HepG2 (cell line): Measurements from ENCODE around the gene CPE. TPM values are rescaled to one million over a fixed set of nuclear protein-coding genes. Genes with fewer than 3 reads are reported as not detected.

Source experiments
- CBFB ChIP-seq: sonication (generic); formaldehyde crosslinking; IDR thresholded peaks from 2 replicates; pipeline ENCODE4 v1.4.0; 2020; ENCODE audit warnings: missing genetic modification reagents
- CENPT ChIP-seq: sonication (generic); formaldehyde crosslinking; IDR thresholded peaks from 2 replicates; pipeline ENCODE4 v1.8.0; 2022; ENCODE audit warnings: low read depth, mild to moderate bottlenecking, moderate library complexity, missing genetic modification reagents
- GATA4 ChIP-seq: sonication (generic); IDR thresholded peaks from 2 replicates; pipeline ENCODE4 v1.6.1; 2016; ENCODE audit warnings: antibody characterized with exemption, low read depth, borderline replicate concordance
- HOXA5 ChIP-seq: sonication (generic); formaldehyde crosslinking; IDR thresholded peaks from 2 replicates; pipeline ENCODE4 v1.4.0; 2020; ENCODE audit warnings: missing genetic modification reagents
- KDM5A ChIP-seq: fragments of 200-600 bp; sonication (generic); IDR thresholded peaks from 2 replicates; pipeline ENCODE4 v1.7.0; 2018; ENCODE audit warnings: antibody characterized with exemption, mild to moderate bottlenecking, low read length, borderline replicate concordance
- NCOA1 ChIP-seq: sonication (generic); formaldehyde crosslinking; IDR thresholded peaks from 2 replicates; pipeline ENCODE4 v1.9.0; 2021; ENCODE audit warnings: missing genetic modification reagents
- NR2C2 ChIP-seq: sonication (generic); formaldehyde crosslinking; IDR thresholded peaks from 2 replicates; pipeline ENCODE4 v1.4.0; 2020; ENCODE audit warnings: missing genetic modification reagents, mild to moderate bottlenecking, moderate library complexity, borderline replicate concordance
- PITX1 ChIP-seq: sonication (generic); formaldehyde crosslinking; IDR thresholded peaks from 2 replicates; pipeline ENCODE4 v1.5.1; 2020; ENCODE audit warnings: mild to moderate bottlenecking, missing genetic modification reagents
- SP140L ChIP-seq: sonication (generic); formaldehyde crosslinking; IDR thresholded peaks from 2 replicates; pipeline ENCODE4 v1.4.0; 2020; ENCODE audit warnings: missing genetic modification reagents, borderline replicate concordance
- SRSF4 ChIP-seq: fragments of 200-400 bp; formaldehyde crosslinking; IDR thresholded peaks from one replicate; pipeline ENCODE4 v1.6.1; 2018; ENCODE audit warnings: mild to moderate bottlenecking, low read depth, low read length, moderate library complexity; ENCODE audit not compliant: poor library complexity, severe bottlenecking
- U2AF1 ChIP-seq: fragments of 200-400 bp; formaldehyde crosslinking; optimal IDR thresholded peaks from 2 replicates; pipeline ENCODE3; 2017; ENCODE audit warnings: mild to moderate bottlenecking, low read depth, low read length
- ZFP82 ChIP-seq: sonication (generic); formaldehyde crosslinking; IDR thresholded peaks from 2 replicates; pipeline ENCODE4 v1.5.1; 2020; ENCODE audit warnings: mild to moderate bottlenecking, missing genetic modification reagents, borderline replicate concordance
- ZNF101 ChIP-seq: sonication (generic); formaldehyde crosslinking; IDR thresholded peaks from 2 replicates; pipeline ENCODE4 v1.4.0; 2020; ENCODE audit warnings: mild to moderate bottlenecking, low read depth, missing genetic modification reagents, borderline replicate concordance
- ZNF20 ChIP-seq: sonication (generic); formaldehyde crosslinking; IDR thresholded peaks from 2 replicates; pipeline ENCODE4 v1.4.0; 2020; ENCODE audit warnings: mild to moderate bottlenecking, moderate library complexity, missing genetic modification reagents
- ZNF296 ChIP-seq: sonication (generic); formaldehyde crosslinking; conservative IDR thresholded peaks from 2 replicates; pipeline ENCODE4 v1.5.0; 2020; ENCODE audit warnings: mild to moderate bottlenecking, missing genetic modification reagents
- ZNF501 ChIP-seq: sonication (generic); formaldehyde crosslinking; IDR thresholded peaks from 2 replicates; pipeline ENCODE4 v1.5.1; 2020; ENCODE audit warnings: mild to moderate bottlenecking, moderate library complexity, missing genetic modification reagents
- ZNF558 ChIP-seq: sonication (generic); formaldehyde crosslinking; IDR thresholded peaks from 2 replicates; pipeline ENCODE4 v1.9.0; 2022; ENCODE audit warnings: mild to moderate bottlenecking, missing genetic modification reagents, borderline replicate concordance
- ZNF816 ChIP-seq: sonication (generic); formaldehyde crosslinking; IDR thresholded peaks from 2 replicates; pipeline ENCODE4 v1.8.0; 2022; ENCODE audit warnings: missing genetic modification reagents, mild to moderate bottlenecking, borderline replicate concordance
- ZSCAN25 ChIP-seq: sonication (generic); formaldehyde crosslinking; IDR thresholded peaks from 2 replicates; pipeline ENCODE4 v1.8.0; 2022; ENCODE audit warnings: mild to moderate bottlenecking, missing genetic modification reagents
- polyA plus RNA-seq, 8 experiments: library from polyadenylated mRNA; depleted of rRNA in 3 of 8; stranded (reverse) in 7 of 8; unstranded in 1 of 8; fragments of >200 nt; fragmentation: Illumina TruSeq in 4 of 8; extraction: Trizol in 4 of 8; gene quantifications; 2 replicates each; pipeline versions ENCODE4 v1.2.1 to v1.2.3, GENCODE V29; 2011 to 2016; ENCODE audit warnings: low read depth in 4 of 8, missing spikeins in 1 of 8, mixed read lengths in 1 of 8; ENCODE audit not compliant: insufficient read depth in 1 of 8
- total RNA-seq, 5 experiments: library from RNA; depleted of rRNA; stranded (reverse); fragments of >200 nt; fragmentation: Illumina TruSeq; extraction: Trizol; gene quantifications; 2 replicates each; pipeline ENCODE4 v1.2.3, GENCODE V29; 2016; ENCODE audit warnings: low read depth in 1 of 5
- TF ChIP-seq, protein P1 (sequence below), 2 experiments: sonication (generic) in 1 of 2; formaldehyde crosslinking in 1 of 2; IDR thresholded peaks; 2 replicates each; pipeline versions ENCODE4 v1.4.0 to v1.6.1; 2018 to 2020; ENCODE audit warnings: missing genetic modification reagents in 2 of 2, borderline replicate concordance in 1 of 2, low read depth in 1 of 2, mild to moderate bottlenecking in 1 of 2, missing biosample characterization in 1 of 2
- TF ChIP-seq, protein P2 (sequence below): sonication (generic); formaldehyde crosslinking; IDR thresholded peaks from 2 replicates; pipeline ENCODE4 v1.5.1; 2020; ENCODE audit warnings: missing genetic modification reagents, mild to moderate bottlenecking, borderline replicate concordance
- TF ChIP-seq, protein P3 (sequence below): sonication (generic); formaldehyde crosslinking; IDR thresholded peaks from 2 replicates; pipeline ENCODE4 v1.5.1; 2020; ENCODE audit warnings: missing genetic modification reagents, mild to moderate bottlenecking, borderline replicate concordance
- TF ChIP-seq, protein P4 (sequence below): sonication (generic); formaldehyde crosslinking; IDR thresholded peaks from 2 replicates; pipeline ENCODE4 v1.4.0; 2020; ENCODE audit warnings: missing genetic modification reagents
- TF ChIP-seq, protein P5 (sequence below): sonication (generic); formaldehyde crosslinking; IDR thresholded peaks from 2 replicates; pipeline ENCODE4 v1.5.0; 2020; ENCODE audit warnings: mild to moderate bottlenecking, missing genetic modification reagents
- TF ChIP-seq, protein P6 (sequence below): sonication (generic); formaldehyde crosslinking; IDR thresholded peaks from 2 replicates; pipeline ENCODE4 v1.4.0; 2020; ENCODE audit warnings: mild to moderate bottlenecking, missing genetic modification reagents

Gene CPE
- total and polyA plus RNA-seq, 2 of the 13 experiments (the other 11 are each of a cell fraction or from before 2014, with no cell fraction given): 268 to 852 TPM

DNA sequence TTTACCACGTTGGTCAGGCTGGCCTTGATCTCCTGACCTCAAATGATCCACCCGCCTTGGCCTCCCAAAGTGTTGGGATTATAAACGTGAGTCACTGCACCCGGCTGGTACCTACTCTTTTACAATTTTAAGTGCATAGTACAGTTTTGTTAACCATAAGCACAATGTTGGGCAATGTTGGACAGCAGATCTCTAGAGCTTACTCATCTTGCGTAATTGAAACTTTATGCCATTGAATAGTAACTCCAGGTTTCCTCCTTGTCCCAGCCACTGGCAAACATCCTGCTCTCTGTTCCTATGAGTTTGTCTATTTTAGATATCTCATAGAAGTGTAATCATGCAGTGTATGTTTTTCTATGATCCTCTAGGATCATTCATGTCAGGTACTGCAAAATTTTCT is 9.3 kb upstream of the CPE start (continued):
- TF ChIP-seq ZNF558 (no peak), NCOA1 (no peak; the same call in 1 of the 2 replicates), ZNF20 (CRISPR knock-in tag) (no peak), PITX1 (CRISPR knock-in tag) (peak; percentile 98), ZNF296 (no peak), SP140L (CRISPR knock-in tag) (no peak), U2AF1 (no peak), CENPT (CRISPR knock-in tag) (no peak), KDM5A (no peak), ZSCAN25 (peak; percentile 41; the same call in 1 of the 2 replicates), ZNF816 (peak; percentile 77), ZFP82 (CRISPR knock-in tag) (no peak), GATA4 (peak; percentile 80; the same call in 1 of the 2 replicates), ZNF101 (CRISPR knock-in tag) (no peak), CBFB (CRISPR knock-in tag) (peak; percentile 66), HOXA5 (CRISPR knock-in tag) (no peak), NR2C2 (CRISPR knock-in tag) (peak; percentile 74; the same call in 1 of the 2 replicates), ZNF501 (no peak), SRSF4 (no peak)
- TF ChIP-seq, protein P1, sequence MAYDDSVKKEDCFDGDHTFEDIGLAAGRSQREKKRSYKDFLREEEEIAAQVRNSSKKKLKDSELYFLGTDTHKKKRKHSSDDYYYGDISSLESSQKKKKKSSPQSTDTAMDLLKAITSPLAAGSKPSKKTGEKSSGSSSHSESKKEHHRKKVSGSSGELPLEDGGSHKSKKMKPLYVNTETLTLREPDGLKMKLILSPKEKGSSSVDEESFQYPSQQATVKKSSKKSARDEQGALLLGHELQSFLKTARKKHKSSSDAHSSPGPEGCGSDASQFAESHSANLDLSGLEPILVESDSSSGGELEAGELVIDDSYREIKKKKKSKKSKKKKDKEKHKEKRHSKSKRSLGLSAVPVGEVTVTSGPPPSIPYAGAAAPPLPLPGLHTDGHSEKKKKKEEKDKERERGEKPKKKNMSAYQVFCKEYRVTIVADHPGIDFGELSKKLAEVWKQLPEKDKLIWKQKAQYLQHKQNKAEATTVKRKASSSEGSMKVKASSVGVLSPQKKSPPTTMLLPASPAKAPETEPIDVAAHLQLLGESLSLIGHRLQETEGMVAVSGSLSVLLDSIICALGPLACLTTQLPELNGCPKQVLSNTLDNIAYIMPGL (CRISPR knock-in tag; IDR thresholded peaks at IDR 0.05; ENCODE audit: borderline replicate concordance in 1 of 2, low read depth in 1 of 2): no peak
- TF ChIP-seq, protein P2, sequence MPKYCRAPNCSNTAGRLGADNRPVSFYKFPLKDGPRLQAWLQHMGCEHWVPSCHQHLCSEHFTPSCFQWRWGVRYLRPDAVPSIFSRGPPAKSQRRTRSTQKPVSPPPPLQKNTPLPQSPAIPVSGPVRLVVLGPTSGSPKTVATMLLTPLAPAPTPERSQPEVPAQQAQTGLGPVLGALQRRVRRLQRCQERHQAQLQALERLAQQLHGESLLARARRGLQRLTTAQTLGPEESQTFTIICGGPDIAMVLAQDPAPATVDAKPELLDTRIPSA (CRISPR knock-in tag): no peak
- TF ChIP-seq, protein P3, sequence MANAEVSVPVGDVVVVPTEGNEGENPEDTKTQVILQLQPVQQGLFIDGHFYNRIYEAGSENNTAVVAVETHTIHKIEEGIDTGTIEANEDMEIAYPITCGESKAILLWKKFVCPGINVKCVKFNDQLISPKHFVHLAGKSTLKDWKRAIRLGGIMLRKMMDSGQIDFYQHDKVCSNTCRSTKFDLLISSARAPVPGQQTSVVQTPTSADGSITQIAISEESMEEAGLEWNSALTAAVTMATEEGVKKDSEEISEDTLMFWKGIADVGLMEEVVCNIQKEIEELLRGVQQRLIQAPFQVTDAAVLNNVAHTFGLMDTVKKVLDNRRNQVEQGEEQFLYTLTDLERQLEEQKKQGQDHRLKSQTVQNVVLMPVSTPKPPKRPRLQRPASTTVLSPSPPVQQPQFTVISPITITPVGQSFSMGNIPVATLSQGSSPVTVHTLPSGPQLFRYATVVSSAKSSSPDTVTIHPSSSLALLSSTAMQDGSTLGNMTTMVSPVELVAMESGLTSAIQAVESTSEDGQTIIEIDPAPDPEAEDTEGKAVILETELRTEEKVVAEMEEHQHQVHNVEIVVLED (CRISPR knock-in tag): no peak
- TF ChIP-seq, protein P4, sequence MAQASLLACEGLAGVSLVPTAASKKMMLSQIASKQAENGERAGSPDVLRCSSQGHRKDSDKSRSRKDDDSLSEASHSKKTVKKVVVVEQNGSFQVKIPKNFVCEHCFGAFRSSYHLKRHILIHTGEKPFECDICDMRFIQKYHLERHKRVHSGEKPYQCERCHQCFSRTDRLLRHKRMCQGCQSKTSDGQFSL: no peak
- TF ChIP-seq, protein P5, sequence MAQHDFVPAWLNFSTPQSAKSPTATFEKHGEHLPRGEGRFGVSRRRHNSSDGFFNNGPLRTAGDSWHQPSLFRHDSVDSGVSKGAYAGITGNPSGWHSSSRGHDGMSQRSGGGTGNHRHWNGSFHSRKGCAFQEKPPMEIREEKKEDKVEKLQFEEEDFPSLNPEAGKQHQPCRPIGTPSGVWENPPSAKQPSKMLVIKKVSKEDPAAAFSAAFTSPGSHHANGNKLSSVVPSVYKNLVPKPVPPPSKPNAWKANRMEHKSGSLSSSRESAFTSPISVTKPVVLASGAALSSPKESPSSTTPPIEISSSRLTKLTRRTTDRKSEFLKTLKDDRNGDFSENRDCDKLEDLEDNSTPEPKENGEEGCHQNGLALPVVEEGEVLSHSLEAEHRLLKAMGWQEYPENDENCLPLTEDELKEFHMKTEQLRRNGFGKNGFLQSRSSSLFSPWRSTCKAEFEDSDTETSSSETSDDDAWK (CRISPR knock-in tag): no peak
- TF ChIP-seq, protein P6, sequence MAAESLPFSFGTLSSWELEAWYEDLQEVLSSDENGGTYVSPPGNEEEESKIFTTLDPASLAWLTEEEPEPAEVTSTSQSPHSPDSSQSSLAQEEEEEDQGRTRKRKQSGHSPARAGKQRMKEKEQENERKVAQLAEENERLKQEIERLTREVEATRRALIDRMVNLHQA (CRISPR knock-in tag): no peak
